Liver (tissue), 3 donors: ENCODE results near the gene RTL10.

ENCODE experiments used
- GABPA ChIP-seq, 2 donors: IDR thresholded peaks in 1 of 2; conservative IDR thresholded peaks in 1 of 2; 2 replicates each; pipeline ENCODE4 v1.6.1; 2016; ENCODE audit warnings: antibody characterized with exemption in 2 of 2, mild to moderate bottlenecking in 1 of 2, moderate library complexity in 1 of 2
- HNF4A ChIP-seq, 2 donors: conservative IDR thresholded peaks; 2 replicates each; pipeline ENCODE4 v1.6.1; 2016; ENCODE audit warnings: antibody characterized with exemption in 2 of 2, mild to moderate bottlenecking in 2 of 2
- HNF4G ChIP-seq: IDR thresholded peaks from 2 replicates; pipeline ENCODE4 v1.6.1; 2016; ENCODE audit warnings: antibody characterized with exemption
- MAX ChIP-seq: IDR thresholded peaks from 2 replicates; pipeline ENCODE4 v1.6.1; 2016; ENCODE audit warnings: antibody characterized with exemption
- REST ChIP-seq: IDR thresholded peaks from 2 replicates; pipeline ENCODE4 v1.6.1; 2016; ENCODE audit warnings: antibody characterized with exemption, mild to moderate bottlenecking
- YY1 ChIP-seq: IDR thresholded peaks from 2 replicates; pipeline ENCODE4 v1.6.1; 2016; ENCODE audit warnings: antibody characterized with exemption, mild to moderate bottlenecking
- TF ChIP-seq, protein P1 (sequence below): fragments of 150-350 bp; IDR thresholded peaks from 2 replicates; pipeline ENCODE4 v1.5.1; 2017; ENCODE audit warnings: improper control_type of control experiment, low read depth, low read length; ENCODE audit not compliant: missing input control
- donor health status: healthy.
- donor health status: healthy.

DNA sequence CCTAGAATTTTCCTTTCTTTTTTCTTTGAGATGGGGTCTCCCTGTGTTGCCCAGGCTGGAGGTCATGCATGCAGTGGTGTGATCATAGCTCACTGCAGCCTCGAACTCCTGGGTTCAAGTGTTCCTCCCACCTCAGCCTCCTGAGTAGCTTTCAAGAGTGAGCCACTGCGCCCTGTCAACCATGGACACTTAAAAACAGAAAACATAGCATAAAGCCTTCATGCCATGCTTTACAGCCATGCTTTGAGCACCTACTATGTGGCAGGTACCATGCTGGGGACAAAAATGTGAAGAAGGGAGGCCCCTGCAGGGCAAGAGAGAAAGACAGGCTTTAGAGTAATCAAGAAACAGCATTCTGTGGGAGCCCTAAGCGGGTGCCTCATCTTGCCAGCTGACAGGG, 13.7 kb upstream of the RTL10 start:
- TF ChIP-seq, protein P1, sequence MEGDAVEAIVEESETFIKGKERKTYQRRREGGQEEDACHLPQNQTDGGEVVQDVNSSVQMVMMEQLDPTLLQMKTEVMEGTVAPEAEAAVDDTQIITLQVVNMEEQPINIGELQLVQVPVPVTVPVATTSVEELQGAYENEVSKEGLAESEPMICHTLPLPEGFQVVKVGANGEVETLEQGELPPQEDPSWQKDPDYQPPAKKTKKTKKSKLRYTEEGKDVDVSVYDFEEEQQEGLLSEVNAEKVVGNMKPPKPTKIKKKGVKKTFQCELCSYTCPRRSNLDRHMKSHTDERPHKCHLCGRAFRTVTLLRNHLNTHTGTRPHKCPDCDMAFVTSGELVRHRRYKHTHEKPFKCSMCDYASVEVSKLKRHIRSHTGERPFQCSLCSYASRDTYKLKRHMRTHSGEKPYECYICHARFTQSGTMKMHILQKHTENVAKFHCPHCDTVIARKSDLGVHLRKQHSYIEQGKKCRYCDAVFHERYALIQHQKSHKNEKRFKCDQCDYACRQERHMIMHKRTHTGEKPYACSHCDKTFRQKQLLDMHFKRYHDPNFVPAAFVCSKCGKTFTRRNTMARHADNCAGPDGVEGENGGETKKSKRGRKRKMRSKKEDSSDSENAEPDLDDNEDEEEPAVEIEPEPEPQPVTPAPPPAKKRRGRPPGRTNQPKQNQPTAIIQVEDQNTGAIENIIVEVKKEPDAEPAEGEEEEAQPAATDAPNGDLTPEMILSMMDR, result no peak
- no peak for TF ChIP-seq YY1
- TF ChIP-seq REST, result no peak
- no peak for TF ChIP-seq HNF4G
- no peak for TF ChIP-seq MAX
- TF ChIP-seq HNF4A (conservative IDR thresholded peaks at IDR 0.05), result no peak
- TF ChIP-seq GABPA (IDR thresholded peaks at IDR 0.05 in 1 of 2, conservative IDR thresholded peaks at IDR 0.05 in 1 of 2), result no peak
